Suprapubic skin (tissue), 4 donors: ENCODE measurements around the gene DCD.

Source experiments
- CTCF ChIP-seq, 2 donors: fragments of 200-600 bp in 1 of 2; fragments of 450-650 bp in 1 of 2; sonication (generic) in 1 of 2; IDR thresholded peaks; one replicate each; pipeline ENCODE4 v1.5.1; 2016 to 2019; ENCODE audit warnings: antibody characterized with exemption in 2 of 2, mild to moderate bottlenecking in 1 of 2, moderate library complexity in 1 of 2
- POLR2A ChIP-seq, 2 donors: fragments of 450-650 bp; IDR thresholded peaks; one replicate each; pipeline ENCODE4 v1.6.1; 2017; ENCODE audit warnings: antibody characterized with exemption in 2 of 2, mild to moderate bottlenecking in 2 of 2, moderate library complexity in 2 of 2
- POLR2AphosphoS5 ChIP-seq, 3 donors: sonication (generic); formaldehyde crosslinking; IDR thresholded peaks; one replicate each; pipeline ENCODE4 v1.6.1; 2017; ENCODE audit warnings: antibody characterized with exemption in 3 of 3

DNA sequence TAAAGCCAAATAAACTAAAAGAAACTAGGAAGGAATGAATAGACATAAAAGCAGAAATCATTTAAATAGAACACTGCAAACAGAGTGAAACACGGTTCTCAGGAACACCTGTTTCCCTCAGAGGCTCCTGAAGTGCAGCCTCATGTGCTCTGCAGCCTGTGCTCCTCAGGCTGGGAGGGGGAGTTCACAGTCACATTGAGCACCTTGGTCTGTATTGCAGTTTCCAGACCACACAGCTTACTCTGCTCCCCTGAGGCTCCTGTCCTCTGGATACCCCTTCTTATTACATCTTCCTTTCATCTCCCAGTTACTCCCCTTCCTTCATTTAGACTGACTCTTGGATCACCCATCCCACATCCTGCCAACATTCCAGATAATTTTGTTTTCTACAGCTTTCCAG lies 49.7 kb upstream of the DCD start:
- no peak for TF ChIP-seq CTCF (IDR thresholded peaks at IDR 0.05)
- no peak for TF ChIP-seq POLR2AphosphoS5 (IDR thresholded peaks at IDR 0.05)
- TF ChIP-seq POLR2A (IDR thresholded peaks at IDR 0.05) = no peak
